H1 (cell line): ENCODE data around the gene WSCD1. TPM values are rescaled to one million over a fixed set of nuclear protein-coding genes. Genes with fewer than 3 reads are reported as not detected.

Source experiments
- CTCF ChIA-PET: fragments of 300-600 bp; sonication (Branson Sonifier 250); formaldehyde crosslinking; loops from one replicate; lab custom pipeline; 2021; ENCODE audit not compliant: partially characterized antibody; lab: Charles Lee
- POLR2A ChIA-PET: fragments of 300-600 bp; sonication (Branson Sonifier 250); formaldehyde crosslinking; loops from one replicate; lab custom pipeline; 2021; ENCODE audit warnings: inconsistent platforms; ENCODE audit not compliant: partially characterized antibody; lab: Charles Lee
- DNase-seq, 2 experiments: peaks; one replicate each; pipeline versions ENCODE4 v3.0.0 to v3.0.0-alpha.2; 2010 to 2022; ENCODE audit warnings: low spot score in 2 of 2, low read depth in 1 of 2, mixed read lengths in 1 of 2
- FAIRE-seq: peaks from 2 replicates; lab custom pipeline; 2011; peaks lifted over from hg19 to GRCh38; lab: Jason Lieb, UNC
- H2AFZ ChIP-seq: 2 replicates; pipeline ENCODE4 v1.8.1; 2012; ENCODE audit warnings: low read length, inconsistent platforms
- H2AK5ac ChIP-seq: 2 replicates; pipeline ENCODE4 v1.6.1; 2013; ENCODE audit warnings: low read depth, low read length
- H2BK120ac ChIP-seq: replicated peaks from 2 replicates; pipeline ENCODE3; 2013; ENCODE audit warnings: low read depth, low read length, inconsistent platforms
- H2BK12ac ChIP-seq: 2 replicates; pipeline ENCODE4 v1.6.1; 2013; ENCODE audit warnings: low read depth, low read length
- H2BK15ac ChIP-seq: 2 replicates; pipeline ENCODE4 v1.6.1; 2013; ENCODE audit warnings: low read length
- H2BK20ac ChIP-seq: 2 replicates; pipeline ENCODE4 v1.6.1; 2013; ENCODE audit warnings: low read length
- H2BK5ac ChIP-seq: 2 replicates; pipeline ENCODE4 v1.6.1; 2013; ENCODE audit warnings: low read depth, low read length
- H3K14ac ChIP-seq: 2 replicates; pipeline ENCODE4 v1.6.1; 2013; ENCODE audit warnings: inconsistent platforms; ENCODE audit not compliant: insufficient read length
- H3K18ac ChIP-seq: 2 replicates; pipeline ENCODE4 v1.6.1; 2013; ENCODE audit warnings: low read length; ENCODE audit errors: extremely low read depth
- H3K23ac ChIP-seq: 2 replicates; pipeline ENCODE4 v1.6.1; 2013; ENCODE audit warnings: inconsistent platforms; ENCODE audit not compliant: insufficient read length
- H3K23me2 ChIP-seq: 2 replicates; pipeline ENCODE4 v1.6.1; 2013; ENCODE audit warnings: low read depth, low read length
- H3K27ac ChIP-seq: 2 replicates; pipeline ENCODE4 v1.6.1; 2011; ENCODE audit warnings: low read depth, low read length, inconsistent platforms
- H3K27me3 ChIP-seq, 4 experiments: replicated peaks in 1 of 4; 1 replicate in 1 of 4; 2 replicates in 3 of 4; pipeline versions ENCODE4 v1.6.1 to v1.8.1; 2011 to 2013; ENCODE audit warnings: low read length in 3 of 4, mild to moderate bottlenecking in 3 of 4, inconsistent platforms in 2 of 4, mixed read lengths in 2 of 4, moderate library complexity in 1 of 4; ENCODE audit not compliant: control insufficient read depth in 3 of 4, insufficient read depth in 3 of 4; ENCODE audit errors: extremely low read depth in 1 of 4
- H3K36me3 ChIP-seq, 4 experiments: 2 replicates each; pipeline versions ENCODE4 v1.6.1 to v1.8.1; 2011 to 2013; ENCODE audit warnings: mild to moderate bottlenecking in 4 of 4, low read length in 3 of 4, moderate library complexity in 2 of 4, control low read depth in 1 of 4, inconsistent platforms in 1 of 4; ENCODE audit not compliant: insufficient read depth in 4 of 4, control insufficient read depth in 2 of 4
- H3K4ac ChIP-seq: replicated peaks from 2 replicates; pipeline ENCODE3; 2013; ENCODE audit warnings: low read length, low read depth, mixed read lengths, inconsistent platforms; ENCODE audit not compliant: insufficient read length
- H3K4me1 ChIP-seq, 4 experiments: replicated peaks in 1 of 4; 1 replicate in 1 of 4; 2 replicates in 3 of 4; pipeline versions ENCODE4 v1.6.1 to v1.8.1; 2011 to 2013; ENCODE audit warnings: low read length in 3 of 4, inconsistent platforms in 2 of 4, mixed read lengths in 1 of 4; ENCODE audit not compliant: insufficient read depth in 4 of 4, control insufficient read depth in 3 of 4
- H3K4me2 ChIP-seq, 2 experiments: 2 replicates each; pipeline versions ENCODE4 v1.6.1 to v1.8.1; 2011 to 2013; ENCODE audit warnings: low read depth in 2 of 2, low read length in 2 of 2, control low read depth in 1 of 2, inconsistent platforms in 1 of 2, mild to moderate bottlenecking in 1 of 2; ENCODE audit not compliant: insufficient read depth in 1 of 2
- H3K4me3 ChIP-seq, 4 experiments: fragments of 200-600, 300-600 bp in 1 of 4; sonication (generic), shearing (Covaris generic), sonication (Bioruptor Twin) in 1 of 4; 2 replicates each; pipeline versions ENCODE4 v1.5.1 to v1.8.1; 2011 to 2016; ENCODE audit warnings: low read length in 4 of 4, low read depth in 3 of 4, control low read depth in 2 of 4, inconsistent platforms in 2 of 4, mild to moderate bottlenecking in 2 of 4, mixed read lengths in 1 of 4, moderate library complexity in 1 of 4; ENCODE audit not compliant: insufficient read depth in 2 of 4; ENCODE audit errors: extremely low read depth in 1 of 4
- H3K56ac ChIP-seq: replicated peaks from 2 replicates; pipeline ENCODE3; 2013; ENCODE audit warnings: low read depth, mild to moderate bottlenecking, mixed read lengths, low read length, inconsistent platforms; ENCODE audit not compliant: insufficient read length
- H3K79me1 ChIP-seq: 2 replicates; pipeline ENCODE4 v1.6.1; 2013; ENCODE audit warnings: low read depth, low read length, control low read depth
- H3K79me2 ChIP-seq, 2 experiments: 2 replicates each; pipeline versions ENCODE4 v1.6.1 to v1.8.1; 2012 to 2013; ENCODE audit warnings: low read length in 2 of 2, mild to moderate bottlenecking in 2 of 2, inconsistent platforms in 1 of 2; ENCODE audit not compliant: insufficient read depth in 2 of 2, control insufficient read depth in 1 of 2
- H3K9ac ChIP-seq, 4 experiments: replicated peaks in 1 of 4; 1 replicate in 1 of 4; 2 replicates in 3 of 4; pipeline versions ENCODE4 v1.6.1 to v1.8.1; 2011 to 2013; ENCODE audit warnings: low read depth in 3 of 4, low read length in 3 of 4, control low read depth in 2 of 4, mild to moderate bottlenecking in 2 of 4, moderate library complexity in 2 of 4, inconsistent platforms in 1 of 4; ENCODE audit errors: extremely low read depth in 1 of 4
- H3K9me3 ChIP-seq, 2 experiments: 2 replicates each; pipeline versions ENCODE4 v1.6.1 to v1.8.1; 2012 to 2013; ENCODE audit warnings: mild to moderate bottlenecking in 2 of 2, moderate library complexity in 2 of 2, control low read depth in 1 of 2, inconsistent platforms in 1 of 2, low read depth in 1 of 2, low read length in 1 of 2, mixed read lengths in 1 of 2; ENCODE audit not compliant: insufficient read depth in 2 of 2
- H4K20me1 ChIP-seq, 2 experiments: replicated peaks in 1 of 2; 2 replicates each; pipeline versions ENCODE3 to v1.8.1; 2011 to 2013; ENCODE audit warnings: inconsistent platforms in 2 of 2, low read length in 2 of 2, mild to moderate bottlenecking in 1 of 2; ENCODE audit not compliant: insufficient read depth in 2 of 2, control insufficient read depth in 1 of 2
- H4K5ac ChIP-seq: 2 replicates; pipeline ENCODE4 v1.6.1; 2013; ENCODE audit warnings: low read length, low read depth, mixed read lengths, inconsistent platforms; ENCODE audit not compliant: insufficient read length
- H4K8ac ChIP-seq: 2 replicates; pipeline ENCODE4 v1.8.0; 2013; ENCODE audit warnings: mild to moderate bottlenecking, moderate library complexity, low read length, inconsistent platforms; ENCODE audit not compliant: insufficient read depth; ENCODE audit errors: extremely low read depth
- H4K91ac ChIP-seq: replicated peaks from 2 replicates; pipeline ENCODE3; 2013; ENCODE audit warnings: low read length, mixed read lengths, inconsistent platforms; ENCODE audit not compliant: insufficient read length
- TAF7 ChIP-seq: optimal IDR thresholded peaks from 2 replicates; pipeline ENCODE3; 2011; ENCODE audit warnings: low read depth, mild to moderate bottlenecking, inconsistent platforms, low read length, moderate library complexity, borderline replicate concordance
- WGBS, 2 experiments: shearing (Covaris generic) in 1 of 2; methylation state at CpG; one replicate each; pipeline versions ENCODE4 v1.1.6 to v1.1.7; 2013 to 2015; ENCODE audit warnings: low lambda C conversion rate in 2 of 2, mixed read lengths in 2 of 2, inconsistent platforms in 1 of 2, low coverage in 1 of 2, missing lambda C conversion rate in 1 of 2; ENCODE audit not compliant: insufficient replicate concordance in 2 of 2, insufficient coverage in 1 of 2, insufficient read length in 1 of 2; ENCODE audit errors: extremely low coverage in 1 of 2, missing lambda C conversion rate in 1 of 2; 5-methylcytosine and 5-hydroxymethylcytosine counted together
- polyA plus RNA-seq, 7 experiments: library from polyadenylated mRNA; depleted of rRNA in 3 of 7; stranded (reverse) in 5 of 7; unstranded in 2 of 7; fragments of >200 nt in 5 of 7; fragments of 200-250 nt in 2 of 7; gene quantifications; 1 replicate in 5 of 7; 2 replicates in 1 of 7; 4 replicates in 1 of 7; pipeline versions ENCODE4 v1.2.1 to v1.2.3, GENCODE V29; 2011 to 2013; ENCODE audit warnings: missing spikeins in 2 of 7, mixed read lengths in 2 of 7
- total RNA-seq: library from RNA; stranded (reverse); fragmentation: NEBNext Ultra II Directional; extraction: Animal tissue kit (Norgen Biotek cat#: 25700); gene quantifications from 2 replicates; pipeline ENCODE4 v1.2.1, GENCODE V29; 2021

The WSCD1 gene
- total and polyA plus RNA-seq, 2 of the 8 experiments (the other 6 are each of a cell fraction or from before 2014, with no cell fraction given) = 21.9 to 39.0 TPM

GRCh38 chr17:6021011-6021400 lies 49.2 kb upstream of the WSCD1 start:
- Histone ChIP-seq H4K5ac (no peak overlapping the region), H4K91ac (no peak overlapping the region), H3K9ac (no peak overlapping the region), H3K4me3 (no peak overlapping the region), H3K23ac (no peak overlapping the region), H3K27ac (no peak overlapping the region), H2AFZ (no peak overlapping the region), H3K27me3 (peaks cover 0 to 2% (median 0%) of the 10 kb centered on the region in 4 experiments; a peak in 2 of 7 replicates), H3K79me1 (no peaks in the 10 kb centered on the region), H2BK5ac (no peak overlapping the region), H3K56ac (no peak overlapping the region), H3K4me1 (peaks cover 0 to 4% (median 1%) of the 10 kb centered on the region in 4 experiments; a peak in 2 of 7 replicates), H3K9me3 (no peaks in the 10 kb centered on the region), H3K14ac (no peak overlapping the region), H2BK12ac (no peak overlapping the region), H4K8ac (no peak overlapping the region), H3K4ac (no peak overlapping the region), H3K23me2 (no peaks in the 10 kb centered on the region)
- WGBS, 2 experiments = 92% methylated on average over 5 of the region's 5 CpGs; no CpG with 5 or more reads in 1 of the 2 experiments
- no peak for DNase-seq
- no peak for TF ChIP-seq TAF7
- TF ChIP-seq, all 59 proteins: peak for 0
- H2BK120ac ChIP-seq = no peak overlapping the region
- no peaks in the 10 kb centered on the region for H3K36me3 ChIP-seq
- H2AK5ac ChIP-seq = no peak overlapping the region; the same call in 1 of the 2 replicates
- POLR2A ChIA-PET = no interaction called here
- H3K18ac ChIP-seq = no peak overlapping the region
- no peak for FAIRE-seq
- H3K4me2 ChIP-seq = no peak overlapping the region
- H2BK15ac ChIP-seq = no peak overlapping the region
- CTCF ChIA-PET = no interaction called here
- no peak overlapping the region for H2BK20ac ChIP-seq
- no peaks in the 10 kb centered on the region for H3K79me2 ChIP-seq
- H4K20me1 ChIP-seq = no peaks in the 10 kb centered on the region
